AG10803 (cell line): ENCODE data around the gene SIGLEC5.
A peak's percentile ranks its signal among the peaks of the same experiment; 100 is the strongest.
"Not testable (repeated sequence)": the region's sequence is repeated elsewhere in the genome, so short reads cannot be mapped to it uniquely, and the experiment has no call there.

ENCODE experiments used
- DNase-seq: peaks from one replicate; pipeline ENCODE4 v3.0.0; 2010; ENCODE audit warnings: low read depth
- H3K4me3 ChIP-seq: 2 replicates; pipeline ENCODE4 v1.5.1; 2011; ENCODE audit warnings: mild to moderate bottlenecking, low read length, control low read depth
- TF ChIP-seq, protein P1 (sequence below): conservative IDR thresholded peaks from 2 replicates; pipeline ENCODE4 v1.5.1; 2011; ENCODE audit warnings: mild to moderate bottlenecking, low read length, control low read depth, inconsistent platforms

The SIGLEC5 gene, protein sequence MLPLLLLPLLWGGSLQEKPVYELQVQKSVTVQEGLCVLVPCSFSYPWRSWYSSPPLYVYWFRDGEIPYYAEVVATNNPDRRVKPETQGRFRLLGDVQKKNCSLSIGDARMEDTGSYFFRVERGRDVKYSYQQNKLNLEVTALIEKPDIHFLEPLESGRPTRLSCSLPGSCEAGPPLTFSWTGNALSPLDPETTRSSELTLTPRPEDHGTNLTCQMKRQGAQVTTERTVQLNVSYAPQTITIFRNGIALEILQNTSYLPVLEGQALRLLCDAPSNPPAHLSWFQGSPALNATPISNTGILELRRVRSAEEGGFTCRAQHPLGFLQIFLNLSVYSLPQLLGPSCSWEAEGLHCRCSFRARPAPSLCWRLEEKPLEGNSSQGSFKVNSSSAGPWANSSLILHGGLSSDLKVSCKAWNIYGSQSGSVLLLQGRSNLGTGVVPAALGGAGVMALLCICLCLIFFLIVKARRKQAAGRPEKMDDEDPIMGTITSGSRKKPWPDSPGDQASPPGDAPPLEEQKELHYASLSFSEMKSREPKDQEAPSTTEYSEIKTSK

DNA sequence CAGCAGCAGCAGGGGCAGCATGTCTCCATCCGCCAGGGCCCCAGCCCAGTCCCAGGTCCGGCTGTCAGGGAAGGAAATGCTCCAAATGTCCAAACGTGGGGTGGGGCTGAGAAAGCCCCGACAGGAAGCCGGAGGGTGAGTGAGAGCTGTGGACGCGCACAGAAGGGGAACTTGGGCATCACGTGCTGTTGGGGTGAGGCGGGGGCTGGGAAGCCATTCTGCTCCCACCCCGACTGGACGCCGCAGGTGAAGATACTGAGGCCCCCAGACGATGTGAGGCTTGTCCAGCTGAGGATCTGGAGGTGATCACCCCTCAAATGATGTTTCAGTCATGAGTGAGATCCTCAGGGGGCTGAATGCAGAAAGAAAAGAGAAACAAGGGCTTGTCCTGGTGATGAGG is at the start of gene SIGLEC5:
Gene SIGLEC5 (minus strand): TSS at position 87 of the 400 bp plus-strand sequence. CDS start 66 bp downstream, at position 21.
- not testable (repeated sequence) for DNase-seq, H3K4me3 ChIP-seq

DNA sequence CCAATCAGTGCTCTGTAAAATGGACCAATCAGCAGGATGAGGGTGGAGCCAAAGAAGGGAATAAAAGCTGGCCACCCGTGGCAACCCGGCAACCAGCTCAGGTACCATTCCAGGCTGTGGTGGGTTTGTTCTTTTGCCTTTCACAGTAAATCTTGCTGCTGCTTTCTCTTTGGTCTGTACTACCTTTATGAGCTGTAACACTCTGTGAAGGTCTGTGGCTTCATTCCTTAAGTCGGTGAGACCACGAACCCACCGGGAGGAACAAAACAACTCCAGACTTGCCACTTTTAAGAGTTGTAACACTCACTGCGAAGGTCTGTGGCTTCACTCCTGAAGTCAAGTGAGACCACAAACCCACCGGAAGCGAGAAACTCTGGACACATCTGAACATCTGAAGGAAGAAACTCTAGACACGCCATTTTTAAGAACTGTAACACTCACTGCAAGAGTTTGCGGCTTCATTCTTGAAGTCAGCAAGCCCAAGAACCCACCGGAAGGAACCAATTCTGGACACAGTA is 46.4 kb upstream of the SIGLEC5 start:
- no peak for DNase-seq
- TF ChIP-seq, protein P1, sequence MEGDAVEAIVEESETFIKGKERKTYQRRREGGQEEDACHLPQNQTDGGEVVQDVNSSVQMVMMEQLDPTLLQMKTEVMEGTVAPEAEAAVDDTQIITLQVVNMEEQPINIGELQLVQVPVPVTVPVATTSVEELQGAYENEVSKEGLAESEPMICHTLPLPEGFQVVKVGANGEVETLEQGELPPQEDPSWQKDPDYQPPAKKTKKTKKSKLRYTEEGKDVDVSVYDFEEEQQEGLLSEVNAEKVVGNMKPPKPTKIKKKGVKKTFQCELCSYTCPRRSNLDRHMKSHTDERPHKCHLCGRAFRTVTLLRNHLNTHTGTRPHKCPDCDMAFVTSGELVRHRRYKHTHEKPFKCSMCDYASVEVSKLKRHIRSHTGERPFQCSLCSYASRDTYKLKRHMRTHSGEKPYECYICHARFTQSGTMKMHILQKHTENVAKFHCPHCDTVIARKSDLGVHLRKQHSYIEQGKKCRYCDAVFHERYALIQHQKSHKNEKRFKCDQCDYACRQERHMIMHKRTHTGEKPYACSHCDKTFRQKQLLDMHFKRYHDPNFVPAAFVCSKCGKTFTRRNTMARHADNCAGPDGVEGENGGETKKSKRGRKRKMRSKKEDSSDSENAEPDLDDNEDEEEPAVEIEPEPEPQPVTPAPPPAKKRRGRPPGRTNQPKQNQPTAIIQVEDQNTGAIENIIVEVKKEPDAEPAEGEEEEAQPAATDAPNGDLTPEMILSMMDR = no peak
- H3K4me3 ChIP-seq = no peak overlapping the region

DNA sequence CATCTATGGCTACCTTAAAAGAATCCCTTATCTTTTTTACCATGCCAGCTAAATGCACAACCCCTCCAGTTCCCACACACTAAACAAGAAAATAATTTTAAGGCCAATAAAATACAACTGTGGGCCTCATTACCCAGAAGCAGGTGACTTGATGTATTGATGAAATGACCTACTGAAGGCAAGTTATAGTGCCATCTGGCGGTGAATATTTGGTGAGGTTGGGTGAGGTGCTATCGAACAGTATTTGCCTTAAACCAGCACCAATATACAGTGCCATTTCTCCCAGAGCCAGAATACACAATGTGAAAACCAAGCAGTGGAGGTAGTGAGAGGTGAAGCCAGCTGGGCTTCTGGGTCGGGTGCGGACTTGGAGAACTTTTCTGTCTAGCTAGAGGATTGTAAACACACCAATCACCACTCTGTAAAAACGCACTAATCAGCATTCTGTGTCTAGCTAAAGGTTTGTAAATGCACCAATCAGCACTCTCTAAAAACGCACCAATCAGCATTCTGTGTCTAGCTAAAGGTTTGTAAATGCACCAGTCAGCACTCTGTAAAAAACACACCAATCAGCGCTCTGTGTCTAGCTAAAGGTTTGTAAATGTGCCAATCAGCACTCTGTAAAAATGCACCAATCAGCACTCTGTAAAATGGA is 45.8 kb upstream of the SIGLEC5 start:
- peak; percentile 38 for DNase-seq
- H3K4me3 ChIP-seq = not testable (repeated sequence)
- TF ChIP-seq, protein P1 = peak; percentile 56

DNA sequence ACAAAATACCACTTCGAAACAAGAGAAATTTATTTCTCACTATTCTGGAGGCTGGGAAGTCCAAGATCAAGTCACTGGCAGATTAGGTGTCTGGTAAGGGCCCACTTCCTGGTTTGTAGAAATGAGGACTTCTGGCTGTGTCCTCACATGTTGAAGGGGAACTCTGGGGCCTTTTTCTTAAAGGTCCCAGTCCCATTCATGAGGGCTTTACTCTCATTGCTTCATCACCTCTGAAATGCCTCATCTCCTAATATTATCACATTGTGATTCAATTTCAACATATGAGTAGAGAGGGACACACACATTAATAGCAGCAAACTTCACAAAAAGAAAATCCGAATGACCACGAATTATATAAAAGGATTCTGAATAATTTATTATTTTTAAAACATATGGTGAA is 38.0 kb upstream of the SIGLEC5 start:
- DNase-seq = no peak
- TF ChIP-seq, protein P1 = no peak

DNA sequence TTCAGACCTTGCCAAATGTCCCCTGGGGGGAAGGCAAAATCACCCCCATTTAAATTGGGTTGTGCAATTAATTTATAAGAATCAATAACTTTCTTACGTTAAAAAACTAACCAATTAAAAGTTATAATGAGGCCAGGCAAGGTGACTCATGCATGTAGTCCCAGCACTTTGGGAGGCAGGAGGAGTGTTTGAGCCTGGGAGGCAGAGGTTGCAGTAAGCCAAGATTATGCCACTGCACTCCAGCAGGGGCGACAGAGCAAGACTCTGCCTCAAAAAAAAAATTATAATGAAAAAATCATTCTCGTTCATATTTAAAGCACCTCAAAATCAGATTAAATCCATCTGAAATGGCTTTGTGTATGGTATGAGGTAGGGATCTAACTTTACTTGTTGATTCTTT is 34.8 kb upstream of the SIGLEC5 start:
- H3K4me3 ChIP-seq = no peak overlapping the region
- no peak for DNase-seq
- TF ChIP-seq, protein P1 = peak; percentile 47

More for the DNA sequence above, 38.0 kb upstream of the SIGLEC5 start:
- no peak overlapping the region for H3K4me3 ChIP-seq

DNA sequence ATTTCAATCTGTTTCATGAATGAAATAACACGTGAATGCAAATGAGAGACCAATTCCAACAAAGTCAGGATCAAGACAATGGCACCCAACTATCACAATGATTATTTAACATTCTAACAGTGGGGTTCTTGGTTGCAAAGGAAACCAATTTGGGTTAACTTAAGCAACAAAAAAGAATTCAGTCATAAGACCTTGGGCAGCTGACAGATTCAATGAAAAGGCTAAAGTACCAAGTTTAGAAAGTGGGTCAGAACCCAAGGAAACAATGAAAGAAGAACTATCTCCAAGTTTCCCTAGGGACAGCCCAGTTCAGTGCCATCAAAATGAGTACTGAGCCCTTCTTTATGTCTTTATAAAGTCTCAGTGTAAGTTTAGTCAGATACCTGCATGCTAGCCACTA is 33.9 kb upstream of the SIGLEC5 start:
- no peak for DNase-seq
- TF ChIP-seq, protein P1 = no peak
- H3K4me3 ChIP-seq = no peak overlapping the region

DNA sequence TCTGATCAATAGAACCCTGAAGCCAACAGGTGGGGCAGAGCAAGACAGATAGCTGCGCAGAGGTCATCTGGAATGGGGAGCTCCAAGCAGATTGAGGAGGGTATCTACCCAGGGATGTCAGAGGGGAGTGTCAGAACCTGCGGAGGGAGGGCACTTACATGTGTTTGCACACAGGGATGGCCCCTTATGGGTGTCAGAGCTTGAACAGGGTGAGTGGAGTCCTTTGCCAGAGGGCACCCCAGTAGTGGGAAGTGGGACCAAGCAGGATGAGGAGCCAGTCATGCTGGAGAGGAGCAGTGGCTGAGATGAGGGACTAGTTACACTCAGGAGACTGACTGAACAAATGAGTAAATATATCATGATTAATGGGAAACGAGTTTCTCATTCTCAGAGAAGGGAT is 33.4 kb upstream of the SIGLEC5 start:
- H3K4me3 ChIP-seq = no peak overlapping the region
- DNase-seq = no peak
- TF ChIP-seq, protein P1 = no peak
